Stimulated activated CD8-positive, alpha-beta memory T cell treated with anti-CD3 and anti-CD28 coated beads, Interleukin-15, amount 100 ng/mL, for 4 hours (primary cell): Measurements from ENCODE around the gene TMEM258.

Experiments used
- DNase-seq, 2 donors: peaks; one replicate each; pipeline ENCODE4 v3.0.0-alpha.2; 2020; ENCODE audit warnings: low read depth in 2 of 2

Gene TMEM258

GRCh38 chr11:61795876-61796526, 3.6 kb upstream of the TMEM258 start:
- DNase-seq = no peak

- DNase-seq = no peak
These were observed 3.1 kb upstream of the TMEM258 start for GRCh38 chr11:61795459-61795858.

GRCh38 chr11:61794579-61794978, 2.2 kb upstream of the TMEM258 start:
- no peak for DNase-seq

GRCh38 chr11:61793829-61794204, 1.4 kb upstream of the TMEM258 start:
- DNase-seq = no peak

GRCh38 chr11:61793083-61793828, 857 bp upstream of the TMEM258 start:
- DNase-seq = no peak

- no peak for DNase-seq
These were observed 576 bp downstream of the TMEM258 start for GRCh38 chr11:61791737-61792309.

GRCh38 chr11:61787928-61788491, 4.4 kb downstream of the TMEM258 start:
- DNase-seq = no peak

- DNase-seq = no peak
These were observed 6.5 kb downstream of the TMEM258 start for GRCh38 chr11:61785837-61786402.

GRCh38 chr11:61784506-61784805, 7.9 kb downstream of the TMEM258 start:
- no peak for DNase-seq

- DNase-seq = no peak
These were observed 8.5 kb downstream of the TMEM258 start for GRCh38 chr11:61783717-61784505.

GRCh38 chr11:61782841-61783240, 9.6 kb downstream of the TMEM258 start:
- no peak for DNase-seq

GRCh38 chr11:61782299-61782698, 10.1 kb downstream of the TMEM258 start:
- no peak for DNase-seq

- no peak for DNase-seq
These were observed 10.8 kb downstream of the TMEM258 start for GRCh38 chr11:61781585-61781984.

GRCh38 chr11:61780581-61781162, 11.7 kb downstream of the TMEM258 start:
- no peak for DNase-seq

- no peak for DNase-seq
These were observed 12.5 kb downstream of the TMEM258 start for GRCh38 chr11:61779666-61780525.

GRCh38 chr11:61778920-61779650, 13.3 kb downstream of the TMEM258 start:
- no peak for DNase-seq

- no peak for DNase-seq
These were observed 14.0 kb downstream of the TMEM258 start for GRCh38 chr11:61778357-61778886.

- DNase-seq = peak; percentile 14 to 27
These were observed 14.9 kb downstream of the TMEM258 start for GRCh38 chr11:61777234-61778090.
